Hematopoietic multipotent progenitor cell treated with erythropoietin and hydrocortisone succinate and interleukin-3 and kit ligand, for 15 days (in vitro differentiated cells): ENCODE results near the gene HCCS.
"Not testable (repeated sequence)": the region's sequence is repeated elsewhere in the genome, so short reads cannot be mapped to it uniquely, and the experiment has no call there.

Experiments
- DNase-seq: peaks from one replicate; pipeline ENCODE4 v3.0.0-alpha.2; 2015; ENCODE audit warnings: low spot score

Gene HCCS

DNA sequence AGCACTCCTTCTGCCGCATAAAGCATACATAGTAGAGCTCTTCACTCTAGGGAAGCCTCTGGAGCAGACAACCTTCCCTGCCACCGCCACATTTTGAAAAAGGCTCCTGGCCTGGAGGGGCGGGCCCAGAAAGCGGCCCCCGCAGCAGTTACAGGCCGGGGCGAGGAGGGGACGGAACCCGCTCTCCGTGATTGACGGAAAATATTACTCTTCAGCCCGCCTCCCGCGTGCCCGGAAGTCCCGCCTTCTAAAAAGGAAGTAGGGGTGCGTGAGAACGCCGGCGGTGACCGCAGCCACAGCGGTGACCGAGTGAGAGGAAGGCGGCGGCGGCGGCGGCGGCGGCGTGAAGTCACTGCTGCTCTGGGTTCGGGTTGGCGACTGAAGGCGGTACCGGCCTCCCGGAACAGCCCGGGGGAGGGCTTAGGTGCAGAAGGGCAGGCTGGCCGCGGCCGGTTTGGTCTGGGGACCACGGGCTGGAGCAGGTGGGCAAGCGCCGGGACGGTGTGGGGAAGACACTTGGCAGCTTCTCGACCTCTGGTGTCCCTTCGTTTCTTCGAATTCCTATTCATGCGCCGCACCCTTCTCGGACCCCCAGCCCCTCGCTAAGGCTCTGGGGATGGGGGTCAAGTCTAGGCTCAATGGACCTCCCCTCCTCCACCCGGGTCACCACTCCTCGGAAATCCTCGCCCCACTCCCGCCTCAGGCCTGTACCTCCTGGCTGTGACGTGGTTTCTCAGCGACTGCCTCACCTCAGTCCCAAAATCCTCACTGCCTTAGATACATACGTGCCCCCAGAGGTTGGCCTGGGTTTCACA lies at the start of gene HCCS:
Gene HCCS (plus strand): TSS at position 296 of the 815 bp plus-strand sequence. CDS start 729 bp downstream, outside the sequence.
- DNase-seq, result peak; percentile 87

DNA sequence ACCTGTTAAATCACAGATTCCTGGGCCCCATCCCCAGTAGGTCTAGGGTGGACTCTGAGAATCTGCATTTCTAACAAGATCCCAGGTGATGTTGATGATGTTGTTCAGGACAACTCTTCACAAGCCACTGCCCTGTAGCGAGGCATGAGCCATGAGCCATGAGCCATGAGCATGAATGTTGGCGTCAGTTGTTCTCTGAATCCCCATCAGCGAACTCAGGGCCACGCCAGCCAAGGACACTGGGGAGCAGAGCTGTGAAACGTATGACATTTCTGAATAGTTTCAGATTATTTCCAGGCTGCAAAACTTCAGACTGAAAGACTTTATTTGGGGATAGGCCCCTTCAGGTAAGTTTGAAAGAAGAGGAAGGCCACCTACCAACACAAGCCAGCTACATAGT lies 46.9 kb upstream of the HCCS start:
- DNase-seq, result no peak

DNA sequence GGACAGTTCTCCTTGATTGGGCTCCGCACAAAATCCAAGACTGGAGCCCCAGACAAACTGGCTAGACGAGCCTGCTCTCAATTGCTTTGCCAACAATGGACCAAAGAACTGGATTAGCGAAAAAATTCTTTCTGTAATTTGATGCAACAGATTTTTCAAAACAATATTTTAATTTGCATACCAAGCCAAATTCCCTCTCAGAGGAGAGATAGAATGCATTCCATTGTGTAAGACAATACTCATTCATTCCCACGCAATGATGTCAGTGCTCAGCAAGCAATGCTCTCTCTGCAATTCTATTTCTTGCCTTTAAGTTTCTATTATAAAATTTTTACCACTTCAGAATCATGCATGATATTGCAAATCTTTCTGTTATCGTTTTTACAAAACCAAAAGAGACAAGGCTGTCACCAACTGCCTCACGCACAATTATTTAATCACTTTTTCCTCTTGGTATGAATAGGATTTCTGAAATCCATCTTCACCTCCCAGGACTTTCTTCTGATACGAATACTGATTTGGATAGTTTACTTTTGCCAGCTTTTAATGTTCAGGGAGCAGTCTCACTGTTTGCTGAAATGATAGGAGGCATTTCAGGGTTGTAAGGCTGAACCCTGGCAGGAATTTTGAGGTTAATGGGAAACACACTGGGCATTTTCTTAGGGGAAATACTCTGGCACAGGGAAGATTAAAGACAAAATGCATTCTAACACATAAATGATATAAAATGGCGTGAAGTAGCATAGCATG lies 46.1 kb upstream of the HCCS start:
- no peak for DNase-seq

DNA sequence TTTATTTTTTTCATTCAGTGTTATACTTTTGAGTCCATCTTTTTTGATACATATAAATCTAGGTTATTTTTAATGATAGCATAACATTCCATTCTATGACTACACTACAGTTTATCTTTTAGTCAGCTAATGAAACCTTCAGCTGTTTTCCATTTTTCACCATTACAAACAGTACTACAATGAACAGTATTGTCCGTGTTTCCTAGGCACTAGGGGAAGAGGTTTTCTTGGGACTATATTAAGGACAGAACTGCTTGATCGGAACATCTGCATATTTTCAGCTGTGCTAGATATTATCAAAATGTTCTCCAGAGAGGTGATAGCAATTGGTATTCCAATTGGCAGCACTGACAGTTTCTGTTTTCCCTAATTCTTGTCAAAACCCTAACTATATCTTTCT lies 44.3 kb upstream of the HCCS start:
- DNase-seq, result no peak

DNA sequence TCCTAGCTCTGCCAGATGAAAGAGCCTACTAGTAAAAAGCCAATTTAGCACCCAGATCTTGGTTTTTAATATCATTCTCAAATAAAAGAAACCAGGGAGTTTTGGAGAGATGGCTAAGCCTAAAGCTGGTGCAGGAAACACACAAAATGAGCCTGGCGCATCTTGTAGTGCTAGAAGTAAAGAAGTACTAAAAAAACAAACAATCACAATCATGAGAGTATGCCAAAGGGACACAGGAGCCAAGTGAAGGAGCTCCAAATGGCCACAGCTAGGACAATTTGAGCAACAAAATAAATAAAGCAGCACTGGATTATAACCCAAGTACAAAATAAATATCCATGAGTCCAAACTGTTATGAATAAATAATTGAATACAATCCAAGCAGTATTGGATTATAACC lies 37.8 kb upstream of the HCCS start:
- no peak for DNase-seq

DNA sequence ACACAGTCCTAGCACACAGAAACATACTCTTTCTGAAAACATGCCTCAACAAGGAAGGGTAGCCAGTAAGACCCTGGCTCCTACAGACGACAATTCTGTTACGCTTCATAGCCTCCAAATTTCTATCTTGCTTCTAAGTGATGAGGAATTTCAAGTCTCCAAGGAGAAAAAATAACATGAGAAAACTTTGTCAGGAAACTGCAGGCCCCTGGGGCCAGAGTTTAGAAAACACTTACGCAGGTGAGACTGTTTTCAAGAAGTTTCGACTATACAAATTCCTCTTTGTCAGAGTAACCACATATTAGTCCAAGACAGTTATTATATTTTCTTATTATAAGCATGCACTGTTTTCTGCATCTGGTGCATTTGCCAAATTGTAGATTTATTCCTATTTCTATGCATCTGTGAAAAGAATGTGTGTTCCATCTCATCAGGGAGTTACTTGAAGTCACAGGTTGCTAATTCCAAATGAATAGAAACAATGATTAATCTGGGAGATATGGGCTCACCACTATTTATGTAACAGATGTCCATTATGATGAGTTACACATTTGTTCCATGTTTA lies 30.3 kb upstream of the HCCS start:
- DNase-seq, result no peak

DNA sequence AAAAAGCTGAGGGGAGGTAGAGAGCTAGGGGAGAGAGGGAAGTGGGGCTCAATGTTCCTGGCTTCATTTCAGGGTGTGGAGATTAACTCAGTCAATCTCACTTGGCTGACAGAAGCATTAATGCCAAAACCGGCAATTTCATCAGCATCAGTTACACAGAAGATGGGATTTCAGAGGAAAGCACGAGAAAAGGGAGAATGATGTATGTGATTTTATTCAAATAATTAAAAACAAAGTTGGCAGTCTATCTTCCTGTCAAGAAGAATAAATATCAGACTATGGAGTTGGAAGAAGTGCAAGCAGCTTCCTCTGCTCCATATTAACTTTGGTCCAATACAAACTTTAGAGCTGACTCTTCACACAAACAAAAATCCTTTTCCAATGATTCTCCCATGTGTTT lies 29.6 kb upstream of the HCCS start:
- no peak for DNase-seq

DNA sequence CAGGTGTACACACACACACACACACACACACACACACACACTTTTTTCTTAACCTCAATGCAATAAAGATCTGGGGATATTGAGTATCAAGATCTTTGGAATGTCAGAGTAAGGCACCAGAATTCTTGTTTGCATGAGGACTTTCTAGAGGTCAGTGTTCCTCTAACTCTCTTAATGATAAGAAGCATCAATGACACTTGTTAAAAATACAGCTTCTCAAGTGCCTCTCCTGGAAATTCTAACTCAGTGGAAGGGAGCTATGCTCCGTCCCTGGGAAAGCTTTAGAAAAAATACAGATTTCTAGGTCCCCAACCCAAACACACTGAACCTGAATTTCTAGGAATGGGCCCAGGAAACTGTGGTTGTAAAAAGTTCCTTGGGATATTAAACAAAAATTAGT lies 25.8 kb upstream of the HCCS start:
- DNase-seq, result no peak

DNA sequence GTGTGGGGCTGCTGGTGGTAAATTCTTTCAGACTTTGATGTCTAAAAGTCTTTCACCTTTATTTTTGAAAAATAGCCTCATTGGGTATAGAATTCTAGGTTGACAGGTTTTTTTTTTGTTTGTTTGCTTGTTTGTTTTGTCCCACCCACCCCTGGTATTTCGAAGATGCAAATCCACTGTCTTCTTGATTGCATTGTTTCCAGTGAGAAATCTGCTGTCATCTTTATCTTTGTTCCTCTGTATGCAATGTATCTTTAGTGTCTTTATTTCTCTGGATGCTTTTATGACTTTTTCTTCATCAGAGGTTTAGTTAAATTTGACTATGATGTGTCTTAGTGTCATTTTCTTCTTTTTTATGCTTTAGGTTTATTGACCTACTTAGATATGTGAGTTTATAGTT lies 21.3 kb upstream of the HCCS start:
- no peak for DNase-seq

DNA sequence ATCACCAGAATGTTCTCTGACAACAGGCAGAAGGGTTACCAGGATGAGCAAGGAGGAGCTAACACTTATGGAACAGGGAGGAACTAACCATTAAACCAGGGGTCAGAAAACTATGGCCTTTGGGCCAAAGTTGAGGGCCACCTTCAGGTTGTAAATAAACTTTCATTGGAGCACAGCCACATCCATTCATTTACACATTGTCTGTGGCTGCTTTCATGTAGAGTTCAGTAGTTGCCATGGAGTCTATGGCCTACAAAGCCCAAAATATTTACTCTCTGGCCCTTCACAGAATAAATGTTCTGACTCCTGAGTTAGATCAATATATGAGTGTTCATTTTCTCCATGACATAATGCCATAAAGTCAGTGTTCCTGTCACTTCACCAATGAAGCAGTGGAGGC lies 13.2 kb upstream of the HCCS start:
- no peak for DNase-seq

DNA sequence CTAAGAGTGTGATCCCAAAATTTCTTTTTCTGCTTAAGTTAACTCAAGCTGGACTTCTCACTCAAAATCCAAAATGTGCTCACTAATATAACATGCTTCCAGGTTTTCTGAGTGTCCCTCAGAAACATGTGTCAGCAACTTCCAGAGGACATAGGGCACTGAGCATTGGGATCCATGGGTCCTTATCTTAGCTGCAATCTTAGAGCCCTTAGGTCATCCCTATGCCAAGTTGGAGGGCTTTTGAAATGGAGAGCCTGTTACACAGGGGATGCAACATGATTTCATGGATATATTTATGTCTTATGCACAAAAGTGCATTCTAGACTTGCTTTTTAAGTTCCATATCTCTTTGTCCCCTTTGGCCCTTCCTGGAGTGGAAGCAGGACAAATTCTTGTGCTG lies 11.7 kb upstream of the HCCS start:
- no peak for DNase-seq

DNA sequence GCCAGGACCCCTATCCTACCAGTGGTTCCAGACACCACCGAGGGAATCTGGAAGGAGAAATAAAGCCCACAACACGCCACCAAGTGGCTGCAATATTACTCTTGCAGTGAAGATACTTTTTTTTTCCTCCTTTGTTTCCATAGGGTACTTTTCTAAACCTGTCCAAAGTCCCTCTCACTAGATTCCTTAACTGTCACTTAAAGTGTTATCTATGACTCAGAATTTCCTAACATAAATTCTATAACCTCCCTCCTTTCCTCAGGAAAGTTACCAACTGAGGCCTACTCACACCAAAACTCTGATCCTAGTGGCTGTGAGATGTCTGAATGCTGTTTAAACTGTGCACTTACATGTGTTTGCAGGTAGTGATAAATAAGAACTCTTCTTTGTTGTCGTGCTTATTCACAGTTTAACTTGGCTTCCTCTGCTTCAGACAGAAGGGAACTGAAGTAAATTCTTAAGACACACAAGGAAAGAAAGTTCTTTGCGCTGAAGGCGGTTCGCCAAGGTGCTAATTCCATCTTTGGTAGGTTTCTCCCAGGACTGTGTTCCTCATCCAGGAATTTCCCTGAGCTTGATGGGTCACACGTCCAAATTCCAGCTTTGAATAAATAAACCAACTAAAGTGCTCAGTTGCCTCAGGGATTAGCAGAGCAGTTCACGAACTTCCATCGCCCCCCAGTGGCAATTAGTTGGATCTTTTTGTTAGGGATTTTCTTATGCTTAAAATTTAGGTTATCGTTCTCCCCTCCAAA lies 10.7 kb upstream of the HCCS start:
- no peak for DNase-seq

DNA sequence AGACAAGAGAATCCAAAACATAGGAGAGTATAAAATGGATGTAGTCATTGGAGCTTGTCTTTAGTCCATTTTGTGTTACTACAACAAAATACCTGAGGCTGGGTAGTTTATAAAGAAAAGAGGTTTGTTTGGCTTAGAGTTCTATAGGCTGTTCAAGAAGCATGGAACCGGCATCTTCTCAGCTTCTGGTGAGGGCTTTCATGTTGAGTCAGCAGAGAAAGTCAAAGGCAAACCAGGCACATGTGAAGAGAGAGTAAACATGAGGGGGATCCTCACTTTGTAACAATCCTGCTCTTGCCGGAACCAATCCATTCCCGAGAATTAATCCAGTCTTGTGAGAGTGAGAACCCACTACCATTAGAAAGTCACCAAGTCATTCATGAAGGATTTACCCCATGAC lies 8.1 kb upstream of the HCCS start:
- no peak for DNase-seq

DNA sequence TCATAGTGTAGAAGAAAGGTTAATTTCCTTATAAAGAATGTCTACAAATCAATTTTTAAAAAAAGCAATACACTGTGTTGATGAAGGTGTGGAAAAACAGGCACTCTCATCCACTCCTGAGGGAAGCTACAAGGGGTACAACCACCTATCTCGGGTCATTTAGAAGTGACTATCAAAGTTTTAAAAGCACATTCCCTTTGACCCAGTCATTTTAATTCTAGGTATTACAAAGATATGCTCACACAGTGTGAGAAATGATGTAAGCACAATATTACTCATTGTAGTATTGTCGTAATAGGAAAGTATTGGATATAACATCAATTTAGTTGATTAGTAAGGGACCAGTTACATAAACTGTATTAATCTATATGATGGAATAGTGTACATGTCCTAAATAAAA lies 7.4 kb upstream of the HCCS start:
- DNase-seq, result no peak

DNA sequence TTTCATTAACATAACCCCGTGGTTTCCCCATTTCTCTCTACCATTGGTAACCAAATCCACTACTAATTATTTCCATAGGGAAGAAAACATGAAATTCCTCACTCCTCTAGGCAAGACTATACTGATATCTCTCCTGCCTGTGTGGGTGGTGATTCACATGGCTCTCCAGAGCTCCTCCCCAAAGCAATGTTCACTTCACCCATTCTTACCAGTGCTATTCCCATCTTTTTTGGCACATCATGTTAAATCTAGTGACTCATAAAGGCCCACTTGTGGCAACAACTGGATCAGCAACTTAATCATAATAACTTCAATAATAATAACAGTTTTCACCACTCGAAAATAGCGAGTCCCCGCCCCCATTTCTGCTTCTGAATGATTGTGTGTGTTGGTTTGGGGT lies 6.1 kb upstream of the HCCS start:
- DNase-seq, result no peak

DNA sequence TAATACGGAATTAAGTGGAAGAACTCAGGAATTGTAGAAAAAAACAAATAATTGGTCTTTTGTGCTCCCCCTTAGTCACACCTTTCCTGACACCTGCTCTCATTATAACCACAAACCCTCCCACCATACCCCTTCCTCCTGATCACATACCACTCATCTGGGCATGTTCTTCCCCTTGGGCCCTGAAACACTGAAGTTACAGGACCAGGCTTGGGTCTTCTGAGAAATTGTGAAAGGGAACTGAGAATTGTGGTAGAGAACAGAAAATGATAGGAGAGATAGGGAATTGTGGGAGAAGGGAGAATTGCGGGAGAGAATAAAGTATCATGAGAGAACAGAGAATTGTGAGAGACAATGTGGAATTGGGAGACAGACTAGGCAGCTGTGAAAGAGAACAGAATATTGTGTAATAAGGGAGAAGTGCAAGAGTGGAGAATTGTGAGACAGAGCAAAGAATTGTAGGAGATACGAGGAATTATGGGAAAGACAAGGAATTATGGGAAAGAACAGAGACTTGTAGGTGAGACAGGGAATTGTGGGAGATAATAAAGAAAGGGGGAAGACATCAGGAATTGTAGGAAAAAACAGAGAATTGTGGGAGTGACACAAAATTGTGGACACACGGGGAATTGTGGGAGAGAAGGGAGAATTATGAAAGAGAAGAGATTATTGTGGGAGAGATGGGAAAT lies 2.7 kb upstream of the HCCS start:
- DNase-seq, result no peak

DNA sequence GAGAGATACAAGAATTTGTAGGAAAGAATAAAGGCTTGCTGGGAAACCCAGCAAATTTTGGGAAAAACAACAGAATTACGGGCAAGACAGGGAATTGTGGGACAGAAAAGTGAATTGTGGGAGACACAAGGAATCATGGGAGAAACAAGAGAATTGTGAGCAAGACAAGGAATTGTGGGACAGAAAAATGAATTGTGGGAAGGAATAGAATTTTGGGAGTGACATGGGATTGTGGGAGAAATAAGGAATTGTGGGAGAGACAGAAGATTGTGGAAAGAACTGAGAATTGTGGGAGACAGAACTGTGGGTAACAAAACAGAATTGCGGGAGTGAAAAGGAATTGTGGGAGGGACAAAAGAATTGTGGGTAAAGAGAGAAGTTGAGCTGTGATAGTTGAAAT lies 1.2 kb upstream of the HCCS start:
- no peak for DNase-seq

DNA sequence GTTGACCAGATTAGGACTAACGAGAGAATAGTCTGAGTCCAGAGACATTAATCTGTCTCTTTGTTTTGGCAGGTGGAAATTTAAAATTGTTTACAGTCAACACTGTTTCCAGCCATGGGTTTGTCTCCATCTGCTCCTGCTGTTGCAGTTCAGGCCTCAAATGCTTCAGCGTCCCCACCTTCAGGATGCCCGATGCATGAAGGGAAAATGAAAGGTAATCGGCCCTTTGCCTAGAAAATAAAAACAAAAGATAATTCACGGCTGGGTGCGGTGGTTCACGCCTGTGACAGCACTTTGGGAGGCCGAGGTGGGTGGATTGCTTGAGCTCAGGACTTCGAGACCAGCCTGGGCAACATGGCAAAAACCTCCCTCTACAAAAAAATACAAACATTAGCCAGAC lies 815 bp downstream of the HCCS start:
- peak; percentile 12 for DNase-seq

DNA sequence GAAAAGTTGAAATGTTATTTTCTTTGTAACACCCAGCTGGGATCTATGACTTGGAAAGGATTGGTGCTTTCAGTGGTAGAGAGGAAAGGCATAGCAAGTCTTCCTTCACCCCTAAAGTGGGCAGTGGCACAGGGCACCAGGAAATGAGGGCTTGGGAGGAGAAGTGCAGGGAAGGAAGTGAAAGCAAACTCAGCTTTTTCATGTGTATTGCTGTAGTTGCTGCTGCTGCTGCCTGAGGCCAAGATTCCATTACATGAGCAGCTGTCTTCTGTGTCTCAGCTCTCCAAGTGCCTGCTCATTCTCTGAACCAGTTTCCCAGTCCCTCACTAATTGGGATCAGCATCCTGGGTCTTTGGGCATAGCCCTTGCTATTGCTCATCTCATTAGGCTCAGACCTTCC lies 2.6 kb downstream of the HCCS start:
- DNase-seq, result no peak

DNA sequence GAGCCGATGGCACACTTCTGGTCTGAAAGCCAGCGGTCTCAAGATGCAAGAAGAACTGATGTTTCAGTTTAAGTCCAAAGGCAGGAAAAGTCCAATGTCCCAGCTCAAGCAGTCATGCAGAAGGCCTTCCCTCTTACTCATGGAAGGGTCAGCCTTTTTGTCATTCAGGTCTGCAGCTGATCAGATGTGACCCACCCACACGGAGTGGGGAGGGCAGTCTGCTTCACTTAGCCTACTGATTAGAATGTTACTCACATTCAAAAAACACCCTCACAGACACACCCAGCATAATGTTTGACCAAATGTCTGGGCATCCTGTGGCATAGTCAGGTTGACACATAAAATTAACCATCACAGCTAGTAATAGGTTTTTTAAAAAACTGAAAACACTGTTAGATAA lies 6.6 kb downstream of the HCCS start:
- peak; percentile 49 for DNase-seq

DNA sequence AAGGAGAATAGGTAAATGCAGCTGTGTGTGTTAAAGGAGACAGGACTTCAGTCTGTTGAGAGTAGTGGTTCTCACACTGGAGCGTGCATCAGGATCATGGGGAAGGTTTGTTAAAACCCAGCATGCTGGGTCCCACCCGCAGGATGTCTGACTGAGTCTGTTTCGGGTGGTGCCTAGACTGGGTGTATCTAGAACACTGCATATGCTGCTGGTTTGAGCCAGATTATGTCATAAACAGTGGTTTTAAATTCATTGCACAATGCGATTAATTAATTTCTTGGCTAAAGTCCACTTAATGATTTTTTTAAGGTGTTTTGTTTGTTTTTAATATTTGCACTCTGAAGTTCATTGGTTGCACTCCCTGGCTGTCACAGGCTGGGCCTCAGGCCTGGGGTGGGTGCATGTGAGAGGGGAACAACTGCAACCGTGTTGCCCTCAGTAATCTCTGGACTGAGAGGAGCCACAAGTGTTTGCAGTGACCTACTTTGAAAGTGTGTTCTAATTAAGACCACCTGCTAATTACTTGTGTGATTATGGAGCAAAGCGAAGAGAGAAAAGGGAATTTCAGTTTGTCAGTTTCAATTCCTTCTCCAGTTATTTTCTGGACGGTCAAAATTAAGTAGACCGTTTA lies 8.3 kb downstream of the HCCS start:
- DNase-seq, result peak; percentile 72

DNA sequence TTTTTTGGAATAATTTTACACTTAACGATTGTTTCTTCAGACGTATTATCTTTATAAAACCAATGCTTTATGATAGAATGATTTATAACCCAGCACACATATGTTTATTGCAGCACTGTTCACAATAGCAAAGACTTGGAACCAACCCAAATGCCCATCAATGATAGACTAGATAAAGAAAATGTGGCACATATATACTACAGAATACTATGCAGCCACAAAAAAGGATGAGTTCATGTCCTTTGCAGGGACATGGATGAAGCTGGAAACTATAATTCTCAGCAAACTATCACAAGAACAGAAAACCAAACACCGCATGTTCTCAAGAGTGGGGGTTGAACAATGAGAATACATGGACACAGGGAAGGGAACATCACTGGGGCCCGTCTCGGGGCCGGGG lies 12.0 kb downstream of the HCCS start:
- not testable (repeated sequence) for DNase-seq
